ENCODE results near the gene FNDC11. TPM values are rescaled to one million over a fixed set of nuclear protein-coding genes. Genes with fewer than 3 reads are reported as not detected.

The FNDC11 gene
- total RNA-seq, 2 experiments from 2014 or later = 1.7 to 1.8 TPM

- peak overlapping the region; percentile 54 for H3K4me3 Mint-ChIP-seq
- peak overlapping the region; percentile 52 for H3K27ac Mint-ChIP-seq
- intact Hi-C loops (cut with DNase I, micrococcal nuclease) = loop anchor here in 1 of 2 experiments (5.0 kb wide), 1 partner anchor 129 kb away; the partner anchor contains the start of gene STMN3
- peaks cover 29% of the 10 kb centered on the region for H3K4me1 ChIP-seq (ENCODE audit: insufficient read depth, low read length)
- peaks cover 0 to 12% of the 10 kb centered on the region in 2 experiments for H3K9me3 ChIP-seq (ENCODE audit: control insufficient read depth in 1 of 2, insufficient read depth in 1 of 2, low read length in 2 of 2)
- ATAC-seq (ENCODE audit: poor library complexity) (no peak), DNase-seq (peak in 3 of 14 experiments; percentile 1 to 32 (median 8))
- H3K36me3 ChIP-seq (ENCODE audit: insufficient read depth, low read length) = peaks cover 23% of the 10 kb centered on the region
- ChIA-PET CTCF (interaction anchor here (2.7 kb wide), 1 partner anchor 14 kb away, joined by 8 read pairs; the partner anchor contains the start of gene PTK6), POLR2A (interaction anchor here (4.0 kb wide), 1 partner anchor 15 kb away, joined by 71 read pairs; the partner anchor contains the start of gene PTK6)
- TF ChIP-seq, protein P1, sequence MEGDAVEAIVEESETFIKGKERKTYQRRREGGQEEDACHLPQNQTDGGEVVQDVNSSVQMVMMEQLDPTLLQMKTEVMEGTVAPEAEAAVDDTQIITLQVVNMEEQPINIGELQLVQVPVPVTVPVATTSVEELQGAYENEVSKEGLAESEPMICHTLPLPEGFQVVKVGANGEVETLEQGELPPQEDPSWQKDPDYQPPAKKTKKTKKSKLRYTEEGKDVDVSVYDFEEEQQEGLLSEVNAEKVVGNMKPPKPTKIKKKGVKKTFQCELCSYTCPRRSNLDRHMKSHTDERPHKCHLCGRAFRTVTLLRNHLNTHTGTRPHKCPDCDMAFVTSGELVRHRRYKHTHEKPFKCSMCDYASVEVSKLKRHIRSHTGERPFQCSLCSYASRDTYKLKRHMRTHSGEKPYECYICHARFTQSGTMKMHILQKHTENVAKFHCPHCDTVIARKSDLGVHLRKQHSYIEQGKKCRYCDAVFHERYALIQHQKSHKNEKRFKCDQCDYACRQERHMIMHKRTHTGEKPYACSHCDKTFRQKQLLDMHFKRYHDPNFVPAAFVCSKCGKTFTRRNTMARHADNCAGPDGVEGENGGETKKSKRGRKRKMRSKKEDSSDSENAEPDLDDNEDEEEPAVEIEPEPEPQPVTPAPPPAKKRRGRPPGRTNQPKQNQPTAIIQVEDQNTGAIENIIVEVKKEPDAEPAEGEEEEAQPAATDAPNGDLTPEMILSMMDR (IDR thresholded peaks at IDR 0.05) = no peak
- H3K4me1 Mint-ChIP-seq (ENCODE audit: low read depth) = peaks cover 10% of the 10 kb centered on the region
- no peak overlapping the region for H3K4me3 ChIP-seq (ENCODE audit: low read length)
- H3K27ac ChIP-seq (ENCODE audit: low read depth in 1 of 2, low read length in 2 of 2) = no peak overlapping the region
- H3K36me3 Mint-ChIP-seq (ENCODE audit: low read depth) = peaks cover 29% of the 10 kb centered on the region
- no peaks in the 10 kb centered on the region for H3K27me3 Mint-ChIP-seq
- H3K27me3 ChIP-seq (ENCODE audit: control insufficient read depth in 1 of 2, insufficient read depth in 2 of 2, low read length in 2 of 2) = no peaks in the 10 kb centered on the region
- H3K9me3 Mint-ChIP-seq = peaks cover 3% of the 10 kb centered on the region
Observed at GRCh38 chr20:63522981-63523611, 30.9 kb upstream of the FNDC11 start.

- H3K27ac ChIP-seq (ENCODE audit: low read depth in 1 of 2, low read length in 2 of 2) = no peak overlapping the region
- Mint-ChIP-seq H3K4me1 (ENCODE audit: low read depth) (peaks cover 9% of the 10 kb centered on the region), H3K36me3 (ENCODE audit: low read depth) (peaks cover 29% of the 10 kb centered on the region), H3K27me3 (no peaks in the 10 kb centered on the region), H3K4me3 (peak overlapping the region; percentile 34), H3K9me3 (peaks cover 3% of the 10 kb centered on the region), H3K27ac (peak overlapping the region; percentile 52)
- H3K36me3 ChIP-seq (ENCODE audit: insufficient read depth, low read length) = peaks cover 23% of the 10 kb centered on the region
- POLR2A ChIA-PET = no interaction called here
- CTCF ChIA-PET = no interaction called here
- H3K4me1 ChIP-seq (ENCODE audit: insufficient read depth, low read length) = peaks cover 18% of the 10 kb centered on the region
- TF ChIP-seq, protein P1 (IDR thresholded peaks at IDR 0.05) = no peak
- H3K4me3 ChIP-seq (ENCODE audit: low read length) = no peak overlapping the region
- DNase-seq (no peak), ATAC-seq (ENCODE audit: poor library complexity) (no peak)
- intact Hi-C loops (cut with DNase I, micrococcal nuclease) = no loop called here
- H3K27me3 ChIP-seq (ENCODE audit: control insufficient read depth in 1 of 2, insufficient read depth in 2 of 2, low read length in 2 of 2) = no peaks in the 10 kb centered on the region
- H3K9me3 ChIP-seq (ENCODE audit: control insufficient read depth in 1 of 2, insufficient read depth in 1 of 2, low read length in 2 of 2) = peaks cover 0 to 15% of the 10 kb centered on the region in 2 experiments
Observed at GRCh38 chr20:63525185-63525584, 28.8 kb upstream of the FNDC11 start.

- H3K27ac Mint-ChIP-seq = no peak overlapping the region
- POLR2A ChIA-PET = no interaction called here
- CTCF ChIA-PET = no interaction called here
Observed at GRCh38 chr20:63525971-63526370, 28.0 kb upstream of the FNDC11 start.

More at GRCh38 chr20:63525971-63526370, 28.0 kb upstream of the FNDC11 start:
- H3K4me3 ChIP-seq (ENCODE audit: low read length) = no peak overlapping the region
- peaks cover 3% of the 10 kb centered on the region for H3K9me3 Mint-ChIP-seq
- H3K27me3 Mint-ChIP-seq = no peaks in the 10 kb centered on the region
- peak overlapping the region; percentile 25 for H3K4me3 Mint-ChIP-seq
- H3K9me3 ChIP-seq (ENCODE audit: control insufficient read depth in 1 of 2, insufficient read depth in 1 of 2, low read length in 2 of 2) = peaks cover 0 to 20% of the 10 kb centered on the region in 2 experiments
- no peak for DNase-seq
- H3K4me1 Mint-ChIP-seq (ENCODE audit: low read depth) = peaks cover 9% of the 10 kb centered on the region
- intact Hi-C loops (cut with DNase I, micrococcal nuclease) = no loop called here
- H3K4me1 ChIP-seq (ENCODE audit: insufficient read depth, low read length) = peaks cover 17% of the 10 kb centered on the region
- TF ChIP-seq, protein P1 (IDR thresholded peaks at IDR 0.05) = no peak
- H3K36me3 ChIP-seq (ENCODE audit: insufficient read depth, low read length) = peaks cover 23% of the 10 kb centered on the region
- ATAC-seq (ENCODE audit: poor library complexity) = no peak
- no peaks in the 10 kb centered on the region for H3K27me3 ChIP-seq (ENCODE audit: control insufficient read depth in 1 of 2, insufficient read depth in 2 of 2, low read length in 2 of 2)
- no peak overlapping the region for H3K27ac ChIP-seq (ENCODE audit: low read depth in 1 of 2, low read length in 2 of 2)
- peaks cover 29% of the 10 kb centered on the region for H3K36me3 Mint-ChIP-seq (ENCODE audit: low read depth)
